HL-60 (cell line): ENCODE results near the gene GRAMD1A.

Experiments
- DNase-seq, 2 experiments: peaks; one replicate each; pipeline ENCODE4 v3.0.0-alpha.2; 2010 to 2020; ENCODE audit warnings: low read depth in 1 of 2, low spot score in 1 of 2
- H3K27ac ChIP-seq: fragments of 250-450 bp; sonication (Bioruptor Pico); replicated peaks from 2 replicates; pipeline ENCODE4 v1.5.1; 2020; ENCODE audit warnings: mild to moderate bottlenecking, moderate library complexity
- H3K27me3 ChIP-seq: fragments of 250-450 bp; sonication (Bioruptor Pico); 2 replicates; pipeline ENCODE4 v1.5.1; 2021; ENCODE audit warnings: mild to moderate bottlenecking, moderate library complexity; ENCODE audit not compliant: insufficient read depth, poor library complexity, severe bottlenecking
- H3K4me3 ChIP-seq: replicated peaks from 2 replicates; pipeline ENCODE4 v1.5.1; 2011; ENCODE audit warnings: mild to moderate bottlenecking, control low read depth, low read length; ENCODE audit not compliant: insufficient read depth
- CTCF ChIP-seq: IDR thresholded peaks from one replicate; pipeline ENCODE4 v1.5.1; 2011; ENCODE audit warnings: low read length, control low read depth, inconsistent platforms; ENCODE audit not compliant: insufficient read depth
- GABPA ChIP-seq: IDR thresholded peaks from 2 replicates; pipeline ENCODE4 v1.6.1; 2012; ENCODE audit warnings: low read depth
- POLR2AphosphoS5 ChIP-seq: IDR thresholded peaks from 2 replicates; pipeline ENCODE4 v1.6.1; 2012; ENCODE audit warnings: low read depth
- SPI1 ChIP-seq: IDR thresholded peaks from 2 replicates; pipeline ENCODE4 v1.6.1; 2012; ENCODE audit warnings: low read depth, mild to moderate bottlenecking, borderline replicate concordance
- TF ChIP-seq, protein P1 (sequence below): IDR thresholded peaks from 2 replicates; pipeline ENCODE4 v1.6.1; 2012; ENCODE audit warnings: low read depth; ENCODE audit not compliant: insufficient replicate concordance

GRAMD1A gene

DNA sequence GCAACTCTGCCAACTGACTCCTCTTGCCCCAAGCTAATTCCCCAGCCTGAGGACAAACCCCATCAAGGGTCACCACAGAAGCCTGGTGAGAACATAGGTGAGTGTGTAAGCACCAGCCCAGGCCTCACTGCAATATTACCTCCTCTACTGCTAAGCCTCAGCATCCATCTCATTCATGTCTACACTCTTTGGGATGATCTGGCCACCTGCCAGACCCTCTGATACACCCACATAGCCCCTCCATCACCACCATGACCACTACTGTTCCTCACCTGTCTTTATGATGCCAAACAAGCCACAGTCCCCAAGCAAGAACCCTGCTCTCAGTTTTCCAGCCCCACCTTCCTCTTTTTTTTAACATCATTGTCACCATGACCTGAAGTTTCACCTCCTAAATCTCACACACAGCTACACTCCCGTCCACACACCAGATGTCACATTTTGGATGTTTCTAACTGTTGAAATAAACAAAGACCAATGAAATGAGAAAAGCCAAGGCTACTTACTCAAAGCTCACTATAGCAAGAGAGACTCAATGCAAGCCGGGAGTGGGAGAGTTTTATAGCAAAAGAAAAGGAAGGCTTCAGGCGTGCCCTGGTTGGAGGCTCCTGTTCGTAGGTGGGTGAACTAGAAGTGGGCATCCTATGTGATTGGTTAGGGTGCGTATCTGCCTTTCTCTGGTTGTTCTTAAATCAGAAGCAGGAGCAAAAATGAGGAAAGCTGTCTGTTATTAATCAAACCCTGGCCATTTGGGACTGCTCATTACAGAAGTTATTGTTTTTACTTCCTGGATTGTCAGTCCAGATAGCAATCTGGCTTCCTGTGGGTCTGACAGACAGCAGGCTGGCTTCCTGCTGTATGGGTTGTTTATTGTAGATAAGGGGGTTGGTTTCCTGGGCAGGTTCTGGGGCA lies 38.1 kb upstream of the GRAMD1A start:
- Histone ChIP-seq H3K4me3 (no peak overlapping the region), H3K27me3 (no peaks in the 10 kb centered on the region), H3K27ac (peak overlapping the region; percentile 40)
- TF ChIP-seq, protein P1, sequence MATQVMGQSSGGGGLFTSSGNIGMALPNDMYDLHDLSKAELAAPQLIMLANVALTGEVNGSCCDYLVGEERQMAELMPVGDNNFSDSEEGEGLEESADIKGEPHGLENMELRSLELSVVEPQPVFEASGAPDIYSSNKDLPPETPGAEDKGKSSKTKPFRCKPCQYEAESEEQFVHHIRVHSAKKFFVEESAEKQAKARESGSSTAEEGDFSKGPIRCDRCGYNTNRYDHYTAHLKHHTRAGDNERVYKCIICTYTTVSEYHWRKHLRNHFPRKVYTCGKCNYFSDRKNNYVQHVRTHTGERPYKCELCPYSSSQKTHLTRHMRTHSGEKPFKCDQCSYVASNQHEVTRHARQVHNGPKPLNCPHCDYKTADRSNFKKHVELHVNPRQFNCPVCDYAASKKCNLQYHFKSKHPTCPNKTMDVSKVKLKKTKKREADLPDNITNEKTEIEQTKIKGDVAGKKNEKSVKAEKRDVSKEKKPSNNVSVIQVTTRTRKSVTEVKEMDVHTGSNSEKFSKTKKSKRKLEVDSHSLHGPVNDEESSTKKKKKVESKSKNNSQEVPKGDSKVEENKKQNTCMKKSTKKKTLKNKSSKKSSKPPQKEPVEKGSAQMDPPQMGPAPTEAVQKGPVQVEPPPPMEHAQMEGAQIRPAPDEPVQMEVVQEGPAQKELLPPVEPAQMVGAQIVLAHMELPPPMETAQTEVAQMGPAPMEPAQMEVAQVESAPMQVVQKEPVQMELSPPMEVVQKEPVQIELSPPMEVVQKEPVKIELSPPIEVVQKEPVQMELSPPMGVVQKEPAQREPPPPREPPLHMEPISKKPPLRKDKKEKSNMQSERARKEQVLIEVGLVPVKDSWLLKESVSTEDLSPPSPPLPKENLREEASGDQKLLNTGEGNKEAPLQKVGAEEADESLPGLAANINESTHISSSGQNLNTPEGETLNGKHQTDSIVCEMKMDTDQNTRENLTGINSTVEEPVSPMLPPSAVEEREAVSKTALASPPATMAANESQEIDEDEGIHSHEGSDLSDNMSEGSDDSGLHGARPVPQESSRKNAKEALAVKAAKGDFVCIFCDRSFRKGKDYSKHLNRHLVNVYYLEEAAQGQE, result no peak
- TF ChIP-seq GABPA (no peak), CTCF (no peak), SPI1 (no peak), POLR2AphosphoS5 (peak; percentile 45; the same call in 1 of the 2 replicates)
- DNase-seq, result peak in 1 of 2 experiments; percentile 48

DNA sequence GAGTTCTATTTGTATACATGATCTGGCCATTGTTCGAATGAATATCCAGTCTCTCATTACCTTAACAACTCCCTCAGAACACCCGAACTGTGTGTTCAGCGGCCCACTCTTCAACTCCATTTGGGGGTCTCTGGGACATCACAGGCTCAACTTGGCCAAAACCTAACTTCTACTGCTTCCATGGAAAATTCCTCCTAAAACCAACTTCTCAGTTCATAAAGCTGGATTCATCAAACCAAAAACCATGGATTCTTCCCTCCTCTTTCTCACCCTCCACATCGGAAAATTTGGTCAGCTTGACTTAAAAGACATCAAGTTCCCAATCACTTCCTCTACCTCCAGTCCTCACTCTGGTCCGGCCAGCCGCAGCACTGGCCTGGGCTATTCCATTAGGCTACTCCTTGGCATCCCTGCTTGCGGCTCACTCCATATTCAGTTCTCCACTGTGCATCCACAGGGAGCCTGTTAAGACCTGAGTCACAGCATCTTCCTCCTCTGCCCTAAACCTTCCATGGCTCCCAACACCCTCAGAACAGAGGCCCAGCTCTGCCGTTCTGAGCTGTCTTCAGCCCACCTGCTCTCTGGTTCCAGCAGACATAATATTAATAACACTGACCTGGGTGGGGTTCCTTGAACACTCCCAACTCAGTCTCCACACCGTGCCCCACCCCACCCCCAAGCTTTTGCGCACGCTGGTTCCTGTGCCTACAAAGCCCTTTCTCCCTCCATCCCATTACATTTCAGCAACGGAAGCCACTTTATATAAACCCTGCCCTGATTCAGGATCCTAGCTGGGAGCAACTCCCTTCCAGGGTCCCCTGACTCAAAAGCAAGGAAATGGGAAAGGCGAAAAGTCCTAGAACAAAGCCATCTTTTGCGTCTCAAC lies 37.2 kb upstream of the GRAMD1A start:
- Histone ChIP-seq H3K4me3 (peak overlapping the region; percentile 53), H3K27ac (no peak overlapping the region; the same call in 1 of the 2 replicates), H3K27me3 (no peaks in the 10 kb centered on the region)
- DNase-seq, result no peak
- no peak for TF ChIP-seq SPI1
- no peak for TF ChIP-seq GABPA
- TF ChIP-seq, protein P1, result no peak
- TF ChIP-seq CTCF, result no peak
- no peak for TF ChIP-seq POLR2AphosphoS5

- peak within 1 kb of the TSS; percentile 58 for H3K27ac ChIP-seq
- peak in 1 of 2 experiments; percentile 29 for DNase-seq
- H3K4me3 ChIP-seq, result peak within 1 kb of the TSS; percentile 53
- no peaks in the 10 kb centered on the region for H3K27me3 ChIP-seq
- TF ChIP-seq POLR2AphosphoS5 (no peak), GABPA (no peak), CTCF (no peak), SPI1 (no peak)
- TF ChIP-seq, protein P1, result no peak
Observed at GRCh38 chr19:34963573-34964406, 36.3 kb upstream of the GRAMD1A start, which contains the start of gene ZNF792. Gene ZNF792, minus strand, starts transcription at chr19:34964229. Its CDS starts 567 bp downstream, at chr19:34963662.
